Epithelial cell of proximal tubule (primary cell): ENCODE data around the gene ERI2. TPM values are rescaled to one million over a fixed set of nuclear protein-coding genes. Genes with fewer than 3 reads are reported as not detected.
"Not testable (repeated sequence)": the region's sequence is repeated elsewhere in the genome, so short reads cannot be mapped to it uniquely, and the experiment has no call there.

Experiments
- DNase-seq: peaks from one replicate; pipeline ENCODE4 v3.0.0-alpha.2; 2011; ENCODE audit warnings: low read depth
- H3K4me3 ChIP-seq: 2 replicates; pipeline ENCODE4 v1.5.1; 2011; ENCODE audit warnings: low read depth, mild to moderate bottlenecking, low read length
- CTCF ChIP-seq: conservative IDR thresholded peaks from 2 replicates; pipeline ENCODE4 v1.5.1; 2012; ENCODE audit warnings: low read depth, mild to moderate bottlenecking, low read length
- total RNA-seq: library from RNA; depleted of rRNA; stranded (reverse); fragments of >200 nt; gene quantifications from 2 replicates; pipeline ENCODE4 v1.2.3, GENCODE V29; 2015

ERI2 gene
- total RNA-seq, 1 donor from 2014 or later, result 17.5 TPM

- H3K4me3 ChIP-seq, result no peak overlapping the region
- TF ChIP-seq CTCF, result no peak
- no peak for DNase-seq
Observed at GRCh38 chr16:20766294-20766693, 40.0 kb downstream of the ERI2 start.

GRCh38 chr16:20765732-20766131, 40.5 kb downstream of the ERI2 start:
- no peak for DNase-seq
- H3K4me3 ChIP-seq, result no peak overlapping the region
- no peak for TF ChIP-seq CTCF

- H3K4me3 ChIP-seq, result peak overlapping the region; percentile 26
- DNase-seq, result not testable (repeated sequence)
Observed at GRCh38 chr16:20764448-20764847, 41.8 kb downstream of the ERI2 start.

- H3K4me3 ChIP-seq, result peak within 1 kb of the TSS; percentile 48
- DNase-seq, result peak; percentile 97
- no peak for TF ChIP-seq CTCF
Observed at GRCh38 chr16:20763461-20764232, 42.6 kb downstream of the ERI2 start, which contains the start of gene ACSM3. ACSM3 (plus strand) TSS chr16:20764014; CDS start chr16:20770035, 6,021 bp downstream.

GRCh38 chr16:20762404-20763123, 43.7 kb downstream of the ERI2 start:
- H3K4me3 ChIP-seq, result peak overlapping the region; percentile 48
- TF ChIP-seq CTCF, result no peak
- no peak for DNase-seq

GRCh38 chr16:20761175-20761574, 45.1 kb downstream of the ERI2 start:
- DNase-seq, result no peak
- TF ChIP-seq CTCF, result no peak
- no peak overlapping the region for H3K4me3 ChIP-seq

- no peak overlapping the region for H3K4me3 ChIP-seq
- no peak for TF ChIP-seq CTCF
- DNase-seq, result no peak
Observed at GRCh38 chr16:20760346-20760745, 45.9 kb downstream of the ERI2 start.

GRCh38 chr16:20755799-20756198, 50.5 kb downstream of the ERI2 start:
- not testable (repeated sequence) for DNase-seq, H3K4me3 ChIP-seq
